Rectal smooth muscle tissue (tissue), 1 donor: Measurements from ENCODE around the gene CDK16.

Experiments used
- H3K27ac ChIP-seq: one replicate; pipeline ENCODE4 v1.7.0; 2013; ENCODE audit warnings: low read depth, low read length, inconsistent platforms
- H3K27me3 ChIP-seq: one replicate; pipeline ENCODE4 v1.7.0; 2013; ENCODE audit warnings: low read length; ENCODE audit not compliant: control insufficient read depth, insufficient read depth
- H3K36me3 ChIP-seq: one replicate; pipeline ENCODE4 v1.7.0; 2013; ENCODE audit warnings: low read length; ENCODE audit not compliant: control insufficient read depth, insufficient read depth
- H3K4me1 ChIP-seq: one replicate; pipeline ENCODE4 v1.7.0; 2013; ENCODE audit warnings: low read length; ENCODE audit not compliant: control insufficient read depth, insufficient read depth
- H3K4me3 ChIP-seq: one replicate; pipeline ENCODE4 v1.7.0; 2013; ENCODE audit warnings: low read length
- H3K9ac ChIP-seq: one replicate; pipeline ENCODE4 v1.7.0; 2013; ENCODE audit warnings: low read length

Gene CDK16

DNA sequence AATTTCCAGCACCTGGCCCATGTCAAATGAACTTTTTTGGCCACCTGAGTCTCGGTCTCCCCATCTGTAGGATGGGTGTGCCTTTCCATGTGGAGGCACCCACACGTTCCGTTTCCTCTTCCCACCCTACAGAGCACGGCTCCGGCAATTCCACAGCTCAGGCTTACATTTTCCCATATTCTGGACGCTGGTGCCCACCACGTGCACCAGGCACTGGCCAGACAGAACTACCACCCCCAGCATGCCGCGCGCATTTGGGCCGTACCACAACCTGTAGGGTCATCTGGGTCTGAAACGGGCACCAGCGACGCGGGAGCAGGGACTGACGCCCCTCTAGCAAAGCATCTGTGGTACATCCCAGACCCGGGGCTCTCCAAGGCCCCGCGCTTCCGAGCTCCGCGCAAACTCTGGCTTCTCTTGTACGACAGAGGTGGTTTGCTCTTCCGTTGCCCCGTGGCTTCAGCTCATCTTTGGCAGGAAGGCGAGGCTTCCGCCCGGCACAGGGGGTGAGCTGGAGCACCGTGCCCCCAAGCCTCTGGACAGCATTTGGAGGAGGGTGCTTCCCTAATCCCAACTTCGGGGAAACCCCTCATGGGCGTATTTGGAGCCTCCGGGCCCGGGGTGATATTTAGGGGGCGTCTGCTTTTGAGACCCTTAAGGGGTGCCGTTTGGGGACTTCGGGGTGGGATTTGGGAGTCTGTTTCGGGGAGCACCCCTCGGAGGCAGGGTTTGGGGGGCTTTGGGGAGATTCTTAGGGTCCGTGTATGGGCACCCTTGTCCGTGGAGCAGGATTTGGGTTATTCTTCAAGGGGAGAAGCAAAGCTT, 27.8 kb upstream of the CDK16 start:
- Histone ChIP-seq H3K9ac (no peak overlapping the region), H3K4me3 (peak overlapping the region; percentile 65), H3K36me3 (no peaks in the 10 kb centered on the region), H3K4me1 (peaks cover 3% of the 10 kb centered on the region), H3K27ac (no peak overlapping the region), H3K27me3 (peaks cover 2% of the 10 kb centered on the region)

DNA sequence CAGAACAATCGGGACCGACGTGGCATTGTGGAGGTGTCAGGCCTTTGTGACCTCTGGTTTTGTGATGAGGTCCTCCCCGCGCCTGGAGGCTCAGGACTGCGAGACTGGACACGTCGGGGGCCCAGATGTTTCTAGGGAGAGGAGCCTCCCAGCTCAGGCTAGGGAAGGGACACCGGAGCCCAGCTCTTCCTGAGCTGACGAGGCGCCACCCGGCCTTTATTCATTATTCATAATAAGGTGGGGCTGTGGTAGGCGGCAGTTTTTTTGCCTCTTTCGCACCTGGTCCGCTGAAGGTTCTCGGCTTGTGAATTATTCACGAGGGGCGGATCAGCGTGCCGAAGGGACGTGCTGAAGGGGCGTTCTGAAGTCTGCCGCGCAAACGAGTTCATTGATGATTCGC, 27.1 kb upstream of the CDK16 start:
- no peaks in the 10 kb centered on the region for H3K36me3 ChIP-seq
- H3K27me3 ChIP-seq, result peaks cover 2% of the 10 kb centered on the region
- no peak overlapping the region for H3K9ac ChIP-seq
- no peak overlapping the region for H3K27ac ChIP-seq
- peaks cover 8% of the 10 kb centered on the region for H3K4me1 ChIP-seq
- peak overlapping the region; percentile 65 for H3K4me3 ChIP-seq

DNA sequence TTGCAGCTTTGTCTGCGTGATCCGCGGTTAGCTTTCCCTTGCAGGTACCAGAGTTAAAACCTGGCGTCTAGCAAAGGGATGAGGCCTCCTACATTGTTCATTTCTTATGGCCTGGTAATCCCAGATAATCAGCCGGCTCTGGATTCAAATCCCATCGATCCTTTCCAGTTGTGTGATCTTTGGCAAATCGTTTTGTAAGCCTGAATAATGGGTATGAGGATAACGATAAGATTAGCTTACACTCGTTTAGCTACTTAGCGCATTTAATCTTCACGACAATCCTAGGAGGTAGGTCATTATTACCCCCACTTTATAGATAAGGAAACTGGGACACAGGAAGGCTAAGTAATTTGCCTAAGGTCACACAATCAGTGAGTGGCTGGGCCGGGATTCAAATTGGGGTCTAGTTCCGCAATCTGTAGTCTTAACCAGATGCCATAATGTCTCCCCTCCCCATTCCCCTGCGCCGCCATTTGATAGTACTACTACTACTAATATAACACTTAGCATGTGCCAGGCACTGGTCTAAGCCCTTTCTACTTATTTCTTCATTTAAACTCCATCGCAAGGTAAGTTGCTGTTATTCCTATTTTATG, 26.6 kb upstream of the CDK16 start:
- Histone ChIP-seq H3K9ac (no peak overlapping the region), H3K27me3 (peaks cover 2% of the 10 kb centered on the region), H3K4me3 (peak overlapping the region; percentile 65), H3K36me3 (peaks cover under 1% of the 10 kb centered on the region), H3K27ac (no peak overlapping the region), H3K4me1 (peaks cover 14% of the 10 kb centered on the region)

GRCh38 chrX:47193475-47194193, 24.8 kb upstream of the CDK16 start, which contains the start of gene UBA1:
UBA1 (plus strand) TSS chrX:47193829; CDS start chrX:47198803, 4,974 bp downstream.
- H3K36me3 ChIP-seq, result peaks cover 12% of the 10 kb centered on the region
- peak within 1 kb of the TSS; percentile 74 for H3K4me3 ChIP-seq
- H3K9ac ChIP-seq, result peak within 1 kb of the TSS; percentile 81
- H3K27ac ChIP-seq, result peak within 1 kb of the TSS; percentile 96
- no peaks in the 10 kb centered on the region for H3K27me3 ChIP-seq
- H3K4me1 ChIP-seq, result peaks cover 17% of the 10 kb centered on the region

- H3K9ac ChIP-seq, result peak overlapping the region; percentile 81
- H3K27ac ChIP-seq, result peak overlapping the region; percentile 96
- H3K4me1 ChIP-seq, result peaks cover 17% of the 10 kb centered on the region
- H3K36me3 ChIP-seq, result peaks cover 19% of the 10 kb centered on the region
- peak overlapping the region; percentile 74 for H3K4me3 ChIP-seq
- H3K27me3 ChIP-seq, result no peaks in the 10 kb centered on the region
Observed at GRCh38 chrX:47194194-47194787, 24.2 kb upstream of the CDK16 start.

GRCh38 chrX:47196098-47196497, 22.4 kb upstream of the CDK16 start:
- Histone ChIP-seq H3K4me1 (peaks cover 17% of the 10 kb centered on the region), H3K27ac (no peak overlapping the region), H3K4me3 (no peak overlapping the region), H3K36me3 (peaks cover 33% of the 10 kb centered on the region), H3K27me3 (no peaks in the 10 kb centered on the region), H3K9ac (no peak overlapping the region)

- H3K9ac ChIP-seq, result no peak overlapping the region
Observed at GRCh38 chrX:47197526-47197925, 21.0 kb upstream of the CDK16 start.

DNA sequence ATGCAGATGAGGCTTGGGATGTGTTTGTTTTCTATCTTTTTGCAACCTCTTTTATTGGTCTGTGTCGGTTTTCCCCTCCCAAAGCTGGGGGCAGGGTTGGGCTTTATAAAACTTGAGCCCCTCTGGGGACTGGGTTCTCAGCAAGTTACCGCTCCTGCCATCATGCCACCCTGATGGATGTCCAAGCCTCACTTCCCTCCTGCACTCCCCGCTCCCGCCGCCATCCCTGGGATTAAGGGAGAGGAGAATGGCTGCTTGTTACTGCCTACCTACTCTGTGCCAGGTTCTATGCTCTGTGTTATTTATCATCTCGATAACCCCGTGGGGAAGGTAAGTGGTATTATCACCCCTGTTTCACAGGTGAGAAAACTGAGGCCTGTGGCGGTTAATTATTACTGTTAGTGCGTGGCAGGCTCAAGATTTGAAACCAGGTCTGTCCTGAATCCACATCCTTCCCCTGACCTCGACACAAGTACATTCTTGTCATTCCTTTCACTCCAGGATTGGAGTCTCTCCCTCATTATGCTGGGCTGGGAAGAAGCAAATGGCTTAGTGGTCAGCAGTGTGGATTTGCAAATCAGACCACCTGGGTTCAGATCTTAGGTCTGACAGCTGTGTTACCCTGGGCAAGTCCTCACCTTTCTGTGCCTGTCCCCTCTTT, 20.3 kb upstream of the CDK16 start:
- H3K27me3 ChIP-seq, result no peaks in the 10 kb centered on the region
- no peak overlapping the region for H3K4me3 ChIP-seq
- peaks cover 17% of the 10 kb centered on the region for H3K4me1 ChIP-seq
- no peak overlapping the region for H3K27ac ChIP-seq
- peaks cover 53% of the 10 kb centered on the region for H3K36me3 ChIP-seq
- no peak overlapping the region for H3K9ac ChIP-seq

More at GRCh38 chrX:47197526-47197925, 21.0 kb upstream of the CDK16 start:
- Histone ChIP-seq H3K4me3 (no peak overlapping the region), H3K27me3 (no peaks in the 10 kb centered on the region), H3K4me1 (peaks cover 17% of the 10 kb centered on the region), H3K27ac (no peak overlapping the region), H3K36me3 (peaks cover 47% of the 10 kb centered on the region)

DNA sequence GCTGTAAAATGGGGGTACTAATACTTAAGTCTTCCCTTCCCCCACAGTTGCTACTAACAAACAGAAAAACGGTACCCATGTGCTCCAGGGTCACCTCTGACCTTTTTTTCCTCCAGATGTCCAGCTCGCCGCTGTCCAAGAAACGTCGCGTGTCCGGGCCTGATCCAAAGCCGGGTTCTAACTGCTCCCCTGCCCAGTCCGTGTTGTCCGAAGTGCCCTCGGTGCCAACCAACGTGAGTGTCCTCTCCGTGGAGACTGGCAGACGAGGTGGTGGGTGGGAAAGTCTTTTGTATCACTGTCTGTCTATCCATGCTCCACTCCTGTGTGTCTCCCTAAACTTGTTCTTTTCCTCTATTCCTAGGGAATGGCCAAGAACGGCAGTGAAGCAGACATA, 19.8 kb upstream of the CDK16 start:
- peaks cover 17% of the 10 kb centered on the region for H3K4me1 ChIP-seq
- no peaks in the 10 kb centered on the region for H3K27me3 ChIP-seq
- H3K9ac ChIP-seq, result no peak overlapping the region
- H3K4me3 ChIP-seq, result no peak overlapping the region
- no peak overlapping the region for H3K27ac ChIP-seq
- peaks cover 57% of the 10 kb centered on the region for H3K36me3 ChIP-seq

GRCh38 chrX:47199286-47199685, 19.2 kb upstream of the CDK16 start:
- peaks cover 17% of the 10 kb centered on the region for H3K4me1 ChIP-seq
- H3K4me3 ChIP-seq, result no peak overlapping the region
- H3K27ac ChIP-seq, result no peak overlapping the region
- H3K9ac ChIP-seq, result no peak overlapping the region
- H3K36me3 ChIP-seq, result peaks cover 60% of the 10 kb centered on the region
- no peaks in the 10 kb centered on the region for H3K27me3 ChIP-seq

DNA sequence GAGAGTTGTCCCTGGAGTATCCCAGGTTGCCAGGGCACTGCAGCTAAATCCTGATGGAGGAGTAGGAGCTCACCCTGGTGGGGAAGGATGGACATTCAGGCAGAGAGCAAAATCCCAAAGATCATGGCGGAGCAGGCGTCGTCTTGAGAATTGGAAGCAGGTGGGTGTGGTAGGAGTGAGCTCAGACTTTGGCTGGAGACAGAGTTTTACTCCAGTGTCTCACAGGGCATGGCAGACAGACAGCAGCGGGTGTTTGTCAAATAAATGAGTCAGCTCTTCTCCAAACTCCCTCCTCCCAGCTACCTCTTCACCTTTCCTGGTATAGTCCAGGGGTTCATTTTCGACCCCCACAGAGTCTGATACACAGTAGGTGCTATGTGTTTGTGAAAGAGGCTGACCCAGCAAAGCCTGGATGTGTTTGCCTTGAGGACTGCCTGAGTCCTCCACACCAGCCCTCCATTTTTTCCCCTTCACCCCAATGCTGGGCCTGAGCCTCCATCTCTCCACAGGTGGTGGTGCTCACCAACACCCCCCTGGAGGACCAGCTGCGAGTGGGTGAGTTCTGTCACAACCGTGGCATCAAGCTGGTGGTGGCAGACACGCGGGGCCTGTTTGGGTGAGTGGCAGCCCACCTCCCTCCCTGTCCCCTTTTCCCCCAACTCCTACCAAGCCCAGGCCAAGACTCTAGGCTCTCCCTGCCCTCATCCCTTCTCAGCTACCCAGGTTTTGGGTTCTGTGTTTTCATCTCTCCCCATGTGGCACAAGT, 17.9 kb upstream of the CDK16 start:
- no peak overlapping the region for H3K27ac ChIP-seq
- peaks cover 63% of the 10 kb centered on the region for H3K36me3 ChIP-seq
- no peak overlapping the region for H3K9ac ChIP-seq
- H3K4me3 ChIP-seq, result no peak overlapping the region
- no peaks in the 10 kb centered on the region for H3K27me3 ChIP-seq
- H3K4me1 ChIP-seq, result peaks cover 13% of the 10 kb centered on the region
